NB4 (cell line): ENCODE measurements around the gene ITPK1.

ENCODE experiments used
- DNase-seq: peaks from one replicate; pipeline ENCODE4 v3.0.0; 2010; ENCODE audit warnings: low read depth
- H3K4me3 ChIP-seq: one replicate; pipeline ENCODE4 v1.5.1; 2011; ENCODE audit warnings: mild to moderate bottlenecking, low read depth, low read length, moderate library complexity
- CTCF ChIP-seq: IDR thresholded peaks from one replicate; pipeline ENCODE4 v1.5.1; 2012; ENCODE audit warnings: low read depth, low read length
- MAX ChIP-seq: IDR thresholded peaks from 2 replicates; pipeline ENCODE4 v1.6.1; 2011; ENCODE audit warnings: low read depth, low read length
- MYC ChIP-seq: IDR thresholded peaks from 2 replicates; pipeline ENCODE4 v1.6.1; 2011; ENCODE audit warnings: low read depth, low read length
- POLR2A ChIP-seq: IDR thresholded peaks from 2 replicates; pipeline ENCODE4 v1.6.1; 2011; ENCODE audit warnings: mild to moderate bottlenecking; ENCODE audit not compliant: insufficient read length; ENCODE audit errors: extremely low read depth

ITPK1 gene

GRCh38 chr14:92898566-92899131, 217.1 kb downstream of the ITPK1 start:
- no peak for TF ChIP-seq POLR2A
- TF ChIP-seq MYC = no peak
- no peak for TF ChIP-seq CTCF
- TF ChIP-seq MAX = no peak
- no peak for DNase-seq
- H3K4me3 ChIP-seq = no peak overlapping the region

GRCh38 chr14:92897922-92898565, 217.7 kb downstream of the ITPK1 start:
- TF ChIP-seq MAX = no peak
- TF ChIP-seq MYC = no peak
- no peak for TF ChIP-seq CTCF
- no peak for TF ChIP-seq POLR2A
- DNase-seq = no peak
- H3K4me3 ChIP-seq = no peak overlapping the region

- TF ChIP-seq POLR2A = no peak
- no peak for TF ChIP-seq MAX
- no peak for TF ChIP-seq CTCF
- no peak for TF ChIP-seq MYC
- no peak overlapping the region for H3K4me3 ChIP-seq
- no peak for DNase-seq
These were observed 220.3 kb downstream of the ITPK1 start for GRCh38 chr14:92895352-92895878.

GRCh38 chr14:92892589-92892988, 223.1 kb downstream of the ITPK1 start:
- no peak overlapping the region for H3K4me3 ChIP-seq
- TF ChIP-seq MAX (no peak), MYC (no peak), POLR2A (no peak), CTCF (no peak)
- no peak for DNase-seq

- no peak for DNase-seq
- TF ChIP-seq POLR2A = no peak
- TF ChIP-seq CTCF = no peak
- no peak for TF ChIP-seq MAX
- no peak for TF ChIP-seq MYC
- no peak overlapping the region for H3K4me3 ChIP-seq
These were observed 224.7 kb downstream of the ITPK1 start for GRCh38 chr14:92890830-92891588.
